ENCODE data around the gene HEXB. TPM values are rescaled to one million over a fixed set of nuclear protein-coding genes. Genes with fewer than 3 reads are reported as not detected.

The HEXB gene
- total and polyA plus RNA-seq, 2 of the 8 experiments (the other 6 are each of a cell fraction or from before 2014, with no cell fraction given) = 39.7 to 69.2 TPM

DNA sequence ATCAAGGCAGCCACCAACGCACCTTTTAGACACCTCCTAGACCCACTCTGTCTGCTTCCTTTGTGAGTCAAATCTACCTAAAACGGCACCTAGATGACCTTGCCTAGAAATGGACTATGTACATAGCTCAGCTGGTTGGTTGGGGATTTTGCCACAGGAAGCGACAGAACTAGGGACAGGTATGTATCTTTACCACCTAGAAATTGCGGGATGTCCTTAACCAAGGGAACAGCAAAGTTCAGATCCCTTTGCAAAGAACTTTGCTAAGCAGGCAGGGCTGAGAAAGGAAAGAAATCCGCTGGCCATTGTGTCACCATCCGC, 42.5 kb upstream of the HEXB start (continued):
- TF ChIP-seq CHD7 (IDR thresholded peaks at IDR 0.05; ENCODE audit: insufficient replicate concordance, low read length) (no peak), RAD21 (IDR thresholded peaks at IDR 0.05 in 1 of 2, conservative IDR thresholded peaks at IDR 0.05 in 1 of 2; ENCODE audit: low read depth in 2 of 2, low read length in 2 of 2) (no peak), BACH1 (IDR thresholded peaks at IDR 0.05; ENCODE audit: low read length) (no peak), RNF2 (IDR thresholded peaks at IDR 0.05; ENCODE audit: borderline replicate concordance, low read depth, low read length, missing control alignments, poor library complexity, severe bottlenecking) (no peak), ZNF274 (IDR thresholded peaks at IDR 0.05; ENCODE audit: borderline replicate concordance, extremely low read depth, low read length) (no peak)
